22Rv1 (cell line): ENCODE results near the gene POLR2I.
"Not testable (repeated sequence)": the region's sequence is repeated elsewhere in the genome, so short reads cannot be mapped to it uniquely, and the experiment has no call there.

Source experiments
- H3K27ac ChIP-seq: fragments of 450-650 bp; 2 replicates; pipeline ENCODE4 v1.5.1; 2017
- CTCF ChIP-seq: fragments of 450-650 bp; IDR thresholded peaks from 2 replicates; pipeline ENCODE4 v1.5.1; 2017; ENCODE audit warnings: mild to moderate bottlenecking
- ZFX ChIP-seq: fragments of 450-650 bp; IDR thresholded peaks from 2 replicates; pipeline ENCODE4 v1.6.1; 2017; ENCODE audit warnings: antibody characterized with exemption, borderline replicate concordance

The POLR2I gene

GRCh38 chr19:36072081-36072480 is 42.6 kb downstream of the POLR2I start:
- TF ChIP-seq CTCF (no peak), ZFX (no peak)
- H3K27ac ChIP-seq, result no peak overlapping the region

GRCh38 chr19:36068810-36069499 is 45.7 kb downstream of the POLR2I start:
- H3K27ac ChIP-seq, result not testable (repeated sequence)

GRCh38 chr19:36067681-36068080 is 47.0 kb downstream of the POLR2I start:
- TF ChIP-seq ZFX, result no peak
- no peak for TF ChIP-seq CTCF
- no peak overlapping the region for H3K27ac ChIP-seq

GRCh38 chr19:36064826-36065225 is 49.8 kb downstream of the POLR2I start:
- H3K27ac ChIP-seq, result no peak overlapping the region
- TF ChIP-seq CTCF (no peak), ZFX (no peak)
